ENCODE results near the gene PRKCZ.

Gene PRKCZ

GRCh38 chr1:2163205-2163604, 113.0 kb downstream of the PRKCZ start:
- DNase-seq: no peak

GRCh38 chr1:2165646-2166045, 115.4 kb downstream of the PRKCZ start:
- no peak for DNase-seq

GRCh38 chr1:2166254-2166653, 116.0 kb downstream of the PRKCZ start:
- DNase-seq: no peak

- no peak for DNase-seq
These were observed 116.5 kb downstream of the PRKCZ start for GRCh38 chr1:2166695-2167094.

GRCh38 chr1:2168090-2168489, 117.9 kb downstream of the PRKCZ start:
- no peak for DNase-seq

- DNase-seq: no peak
These were observed 118.3 kb downstream of the PRKCZ start for GRCh38 chr1:2168535-2168934.

- DNase-seq: no peak
These were observed 119.1 kb downstream of the PRKCZ start for GRCh38 chr1:2169200-2169836.

GRCh38 chr1:2170211-2170610, 120.0 kb downstream of the PRKCZ start:
- DNase-seq: no peak

- no peak for DNase-seq
These were observed 121.8 kb downstream of the PRKCZ start for GRCh38 chr1:2172012-2172411.

- no peak for DNase-seq
These were observed 122.4 kb downstream of the PRKCZ start for GRCh38 chr1:2172551-2173146.

- DNase-seq: no peak
These were observed 123.5 kb downstream of the PRKCZ start for GRCh38 chr1:2173546-2174347.

GRCh38 chr1:2174348-2175054, 124.3 kb downstream of the PRKCZ start:
- peak; percentile 43 for DNase-seq

GRCh38 chr1:2175055-2175414, 124.8 kb downstream of the PRKCZ start:
- DNase-seq: no peak

- DNase-seq: no peak
These were observed 125.7 kb downstream of the PRKCZ start for GRCh38 chr1:2175681-2176454.

- DNase-seq: no peak
These were observed 126.4 kb downstream of the PRKCZ start for GRCh38 chr1:2176615-2177014.

- no peak for DNase-seq
These were observed 127.3 kb downstream of the PRKCZ start for GRCh38 chr1:2177541-2177940.

GRCh38 chr1:2177946-2178538, 127.8 kb downstream of the PRKCZ start:
- DNase-seq: no peak

- no peak for DNase-seq
These were observed 128.7 kb downstream of the PRKCZ start for GRCh38 chr1:2178875-2179274.

- DNase-seq: no peak
These were observed 129.2 kb downstream of the PRKCZ start for GRCh38 chr1:2179283-2180013.

- DNase-seq: no peak
These were observed 130.4 kb downstream of the PRKCZ start for GRCh38 chr1:2180297-2181245.

All from stimulated activated CD4-positive, alpha-beta T cell treated with anti-CD3 and anti-CD28 coated beads, Interleukin-4, amount 100 ng/mL, for 1 hour (primary cell).